Tibial nerve (tissue), 4 donors: Measurements from ENCODE around the gene CACNA2D2. TPM values are rescaled to one million over a fixed set of nuclear protein-coding genes. Genes with fewer than 3 reads are reported as not detected.

Source experiments
- DNase-seq, 2 donors: peaks; one replicate each; pipeline ENCODE4 v3.0.0-alpha.2; 2019; ENCODE audit warnings: low spot score in 2 of 2
- H3K27ac ChIP-seq, 4 donors: fragments of 200-600 bp; sonication (generic) in 3 of 4; one replicate each; pipeline ENCODE4 v1.5.1; 2017 to 2019; ENCODE audit warnings: mild to moderate bottlenecking in 1 of 4
- H3K27me3 ChIP-seq, 2 donors: fragments of 200-600 bp; sonication (generic) in 1 of 2; one replicate each; pipeline versions ENCODE4 v1.5.1 to v1.6.0; 2017 to 2019
- H3K36me3 ChIP-seq, 3 donors: fragments of 200-600 bp; sonication (generic); one replicate each; pipeline ENCODE4 v1.5.1; 2018 to 2019
- H3K4me1 ChIP-seq, 4 donors: fragments of 200-600 bp; sonication (generic) in 3 of 4; one replicate each; pipeline ENCODE4 v1.5.1; 2017 to 2019
- H3K4me3 ChIP-seq, 4 donors: fragments of 200-600 bp; sonication (generic) in 3 of 4; one replicate each; pipeline ENCODE4 v1.5.1; 2017 to 2019; ENCODE audit warnings: mild to moderate bottlenecking in 1 of 4, moderate library complexity in 1 of 4
- H3K9me3 ChIP-seq, 4 donors: fragments of 200-600 bp; sonication (generic) in 3 of 4; one replicate each; pipeline ENCODE4 v1.5.1; 2017 to 2019
- CTCF ChIP-seq, 5 experiments: fragments of 200-600 bp in 3 of 5; fragments of 450-650 bp in 2 of 5; sonication (generic) in 3 of 5; IDR thresholded peaks; one replicate each; pipeline ENCODE4 v1.5.1; 2016 to 2019; ENCODE audit warnings: antibody characterized with exemption in 5 of 5, mild to moderate bottlenecking in 3 of 5, moderate library complexity in 2 of 5
- EP300 ChIP-seq, 2 donors: sonication (generic); formaldehyde crosslinking; IDR thresholded peaks; one replicate each; pipeline ENCODE4 v1.6.1; 2017; ENCODE audit warnings: antibody characterized with exemption in 2 of 2, mild to moderate bottlenecking in 1 of 2
- POLR2A ChIP-seq, 2 donors: fragments of 450-650 bp; IDR thresholded peaks; one replicate each; pipeline ENCODE4 v1.6.1; 2017; ENCODE audit warnings: antibody characterized with exemption in 2 of 2, mild to moderate bottlenecking in 2 of 2, moderate library complexity in 2 of 2
- WGBS, 2 donors: methylation state at CpG; one replicate each; pipeline ENCODE4 v1.1.5; 2018; 5-methylcytosine and 5-hydroxymethylcytosine counted together
- total RNA-seq, 4 donors: library from RNA; depleted of rRNA; stranded (reverse); fragments of >200 nt; gene quantifications; one replicate each; pipeline ENCODE4 v1.1.0, GENCODE V29; 2016

CACNA2D2 gene
- total RNA-seq, 4 donors from 2014 or later: 0.84 to 2.0 (median 1.2) TPM

- H3K27ac ChIP-seq: peak overlapping the region in 2 of 4 donors; percentile 24 to 97
- no peaks in the 10 kb centered on the region for H3K27me3 ChIP-seq
- no peak for DNase-seq
- H3K36me3 ChIP-seq: peaks cover 0 to 51% (median 12%) of the 10 kb centered on the region in 3 donors
- TF ChIP-seq CTCF (IDR thresholded peaks at IDR 0.05) (no peak), POLR2A (IDR thresholded peaks at IDR 0.05) (no peak), EP300 (IDR thresholded peaks at IDR 0.05) (no peak)
- H3K4me3 ChIP-seq: peak overlapping the region in 2 of 4 donors; percentile 22 to 98
- 41 to 48% methylated on average over 5 of the region's 5 CpGs for WGBS, 2 donors
- H3K4me1 ChIP-seq: peaks cover 8 to 64% (median 36%) of the 10 kb centered on the region in 4 donors
- no peaks in the 10 kb centered on the region for H3K9me3 ChIP-seq
These were observed 146.9 kb downstream of the CACNA2D2 start for GRCh38 chr3:50356553-50356952.

- Histone ChIP-seq H3K4me3 (peak overlapping the region in 2 of 4 donors; percentile 22 to 98), H3K4me1 (peaks cover 8 to 69% (median 41%) of the 10 kb centered on the region in 4 donors), H3K27ac (peak overlapping the region in 2 of 4 donors; percentile 24 to 97), H3K27me3 (no peaks in the 10 kb centered on the region), H3K9me3 (no peaks in the 10 kb centered on the region), H3K36me3 (peaks cover 0 to 51% (median 12%) of the 10 kb centered on the region in 3 donors)
- DNase-seq: no peak
- 51 to 68% methylated on average over 4 to 5 of the region's 5 CpGs for WGBS, 2 donors
- no peak for TF ChIP-seq POLR2A (IDR thresholded peaks at IDR 0.05)
- no peak for TF ChIP-seq CTCF (IDR thresholded peaks at IDR 0.05)
These were observed 147.4 kb downstream of the CACNA2D2 start for GRCh38 chr3:50355829-50356552.

GRCh38 chr3:50354850-50355249, 148.6 kb downstream of the CACNA2D2 start:
- Histone ChIP-seq H3K36me3 (peaks cover 0 to 51% (median 12%) of the 10 kb centered on the region in 3 donors), H3K4me1 (peaks cover 8 to 75% (median 45%) of the 10 kb centered on the region in 4 donors)
- 83 to 98% methylated on average over 5 to 7 of the region's 7 CpGs for WGBS, 2 donors

GRCh38 chr3:50354186-50354764, 149.2 kb downstream of the CACNA2D2 start:
- peaks cover 0 to 53% (median 12%) of the 10 kb centered on the region in 3 donors for H3K36me3 ChIP-seq
- H3K27ac ChIP-seq: no peak overlapping the region
- H3K9me3 ChIP-seq: no peaks in the 10 kb centered on the region
- DNase-seq: no peak
- TF ChIP-seq CTCF (IDR thresholded peaks at IDR 0.05) (no peak), EP300 (IDR thresholded peaks at IDR 0.05) (no peak), POLR2A (IDR thresholded peaks at IDR 0.05) (no peak)
- WGBS, 2 donors: 76 to 79% methylated on average over 5 of the region's 5 CpGs
- H3K27me3 ChIP-seq: no peaks in the 10 kb centered on the region
- H3K4me1 ChIP-seq: peaks cover 8 to 81% (median 49%) of the 10 kb centered on the region in 4 donors
- no peak overlapping the region for H3K4me3 ChIP-seq

More at GRCh38 chr3:50354850-50355249, 148.6 kb downstream of the CACNA2D2 start:
- no peak overlapping the region for H3K27ac ChIP-seq
- H3K4me3 ChIP-seq: no peak overlapping the region
- no peak for DNase-seq
- H3K27me3 ChIP-seq: no peaks in the 10 kb centered on the region
- no peak for TF ChIP-seq POLR2A (IDR thresholded peaks at IDR 0.05)
- TF ChIP-seq EP300 (IDR thresholded peaks at IDR 0.05): no peak
- H3K9me3 ChIP-seq: no peaks in the 10 kb centered on the region

- Histone ChIP-seq H3K27ac (no peak overlapping the region), H3K36me3 (peaks cover 0 to 62% (median 12%) of the 10 kb centered on the region in 3 donors), H3K4me3 (no peak overlapping the region), H3K4me1 (peaks cover 8 to 83% (median 50%) of the 10 kb centered on the region in 4 donors), H3K9me3 (no peaks in the 10 kb centered on the region), H3K27me3 (no peaks in the 10 kb centered on the region)
- TF ChIP-seq POLR2A (IDR thresholded peaks at IDR 0.05) (no peak), EP300 (IDR thresholded peaks at IDR 0.05) (no peak), CTCF (IDR thresholded peaks at IDR 0.05) (no peak)
- DNase-seq: no peak
- 74 to 79% methylated on average over 8 to 10 of the region's 12 CpGs for WGBS, 2 donors
These were observed 150.0 kb downstream of the CACNA2D2 start for GRCh38 chr3:50353245-50354004.
